Endothelial cell of umbilical vein (primary cell): ENCODE data around the gene TAS1R3. TPM values are rescaled to one million over a fixed set of nuclear protein-coding genes. Genes with fewer than 3 reads are reported as not detected.

Source experiments
- BruUV-seq: library from RNA; stranded (reverse); fragments of 400-500 nt; replicated peaks from 2 replicates; lab custom pipeline; 2021; lab: Mats Ljungman, UMichigan
- CTCF ChIA-PET: fragments of 300-600, 350-600 bp; sonication (Branson Sonifier 250); formaldehyde crosslinking; loops from one replicate; lab custom pipeline; 2021; ENCODE audit warnings: antibody characterized with exemption, inconsistent platforms; lab: Charles Lee
- POLR2A ChIA-PET: fragments of 300-600, 350-600 bp; sonication (Branson Sonifier 250); formaldehyde crosslinking; loops from one replicate; lab custom pipeline; 2021; ENCODE audit warnings: antibody characterized with exemption, inconsistent platforms; lab: Charles Lee
- DNase-seq: peaks from one replicate; pipeline ENCODE4 v3.0.0-alpha.2; 2011; ENCODE audit warnings: low read depth, low spot score
- FAIRE-seq: peaks from 2 replicates; lab custom pipeline; 2011; peaks lifted over from hg19 to GRCh38; lab: Jason Lieb, UNC
- H2AFZ ChIP-seq: 2 replicates; pipeline ENCODE4 v1.6.0; 2012; ENCODE audit warnings: low read depth, low read length, control low read depth, inconsistent platforms
- H3K27ac ChIP-seq: 2 replicates; pipeline ENCODE4 v1.5.1; 2011; ENCODE audit warnings: low read depth, mild to moderate bottlenecking, control low read depth, low read length, moderate library complexity; ENCODE audit not compliant: insufficient read depth
- H3K27me3 ChIP-seq, 2 experiments: 2 replicates each; pipeline versions ENCODE4 v1.6.0 to v1.6.1; 2011; ENCODE audit warnings: low read length in 2 of 2, mixed read lengths in 1 of 2; ENCODE audit not compliant: control insufficient read depth in 2 of 2, insufficient read depth in 2 of 2
- H3K36me3 ChIP-seq, 2 experiments: 2 replicates in 1 of 2; 3 replicates in 1 of 2; pipeline ENCODE4 v1.5.1; 2011; ENCODE audit warnings: low read length in 2 of 2, mild to moderate bottlenecking in 1 of 2, moderate library complexity in 1 of 2; ENCODE audit not compliant: control insufficient read depth in 2 of 2, insufficient read depth in 2 of 2; ENCODE audit errors: extremely low read depth in 1 of 2
- H3K4me1 ChIP-seq: 3 replicates; pipeline ENCODE4 v1.5.1; 2011; ENCODE audit warnings: mild to moderate bottlenecking, low read length; ENCODE audit not compliant: control insufficient read depth, insufficient read depth; ENCODE audit errors: extremely low read depth
- H3K4me2 ChIP-seq: 2 replicates; pipeline ENCODE4 v1.6.1; 2011; ENCODE audit warnings: low read length, control low read depth, mixed read lengths; ENCODE audit not compliant: insufficient read depth
- H3K4me3 ChIP-seq, 3 experiments: fragments of 200-600 bp in 1 of 3; sonication (generic), shearing (Covaris generic) in 1 of 3; replicated peaks in 1 of 3; 2 replicates each; pipeline ENCODE4 v1.5.1; 2011 to 2016; ENCODE audit warnings: control low read depth in 3 of 3, low read length in 3 of 3, mild to moderate bottlenecking in 2 of 3, inconsistent platforms in 1 of 3, low read depth in 1 of 3, moderate library complexity in 1 of 3; ENCODE audit not compliant: insufficient read depth in 1 of 3
- H3K79me2 ChIP-seq: 2 replicates; pipeline ENCODE4 v1.6.0; 2012; ENCODE audit warnings: low read length, inconsistent platforms; ENCODE audit not compliant: control insufficient read depth, insufficient read depth
- H3K9ac ChIP-seq: replicated peaks from 2 replicates; pipeline ENCODE3; 2011; ENCODE audit warnings: low read length, control low read depth; ENCODE audit not compliant: insufficient read depth; ENCODE audit errors: extremely low read depth
- H3K9me1 ChIP-seq: replicated peaks from 3 replicates; pipeline ENCODE4 v1.6.0; 2011; ENCODE audit warnings: mild to moderate bottlenecking, low read length; ENCODE audit not compliant: control insufficient read depth, insufficient read depth; ENCODE audit errors: extremely low read depth
- H3K9me3 ChIP-seq: replicated peaks from 2 replicates; pipeline ENCODE4 v1.5.1; 2012; ENCODE audit warnings: low read length, inconsistent platforms; ENCODE audit not compliant: control insufficient read depth, insufficient read depth
- H4K20me1 ChIP-seq: replicated peaks from 2 replicates; pipeline ENCODE3; 2011; ENCODE audit warnings: mild to moderate bottlenecking, low read length; ENCODE audit not compliant: control insufficient read depth, insufficient read depth; ENCODE audit errors: extremely low read depth
- CTCF ChIP-seq, 2 donors: IDR thresholded peaks; 1 replicate in 1 of 2; 2 replicates in 1 of 2; pipeline ENCODE4 v1.5.1; 2011; ENCODE audit warnings: low read length in 2 of 2, mild to moderate bottlenecking in 2 of 2, moderate library complexity in 2 of 2, control low read depth in 1 of 2, inconsistent platforms in 1 of 2, low read depth in 1 of 2; ENCODE audit not compliant: insufficient read depth in 1 of 2; ENCODE audit errors: extremely low read depth in 1 of 2
- EZH2 ChIP-seq: IDR thresholded peaks from 2 replicates; pipeline ENCODE4 v1.6.1; 2012; ENCODE audit warnings: borderline replicate concordance, low read depth, mild to moderate bottlenecking, moderate library complexity, low read length, inconsistent platforms; ENCODE audit not compliant: severe bottlenecking
- FOS ChIP-seq: IDR thresholded peaks from 2 replicates; pipeline ENCODE4 v1.6.1; 2011; ENCODE audit warnings: mild to moderate bottlenecking, low read length, moderate library complexity, borderline replicate concordance; ENCODE audit not compliant: insufficient read depth
- GATA2 ChIP-seq: IDR thresholded peaks from 2 replicates; pipeline ENCODE4 v1.7.0; 2011; ENCODE audit warnings: low read depth, mild to moderate bottlenecking, moderate library complexity, mixed read lengths, low read length; ENCODE audit not compliant: insufficient read length, insufficient read depth
- JUN ChIP-seq: IDR thresholded peaks from 2 replicates; pipeline ENCODE4 v1.6.1; 2011; ENCODE audit warnings: borderline replicate concordance, low read depth; ENCODE audit not compliant: insufficient read length, insufficient read depth
- MYC ChIP-seq: IDR thresholded peaks from one replicate; pipeline ENCODE4 v1.6.1; 2011; ENCODE audit warnings: mild to moderate bottlenecking, low read depth, low read length
- POLR2A ChIP-seq: IDR thresholded peaks from 2 replicates; pipeline ENCODE4 v1.6.1; 2012; ENCODE audit warnings: low read depth, mild to moderate bottlenecking, control low read depth, low read length
- POLR2AphosphoS5 ChIP-seq: IDR thresholded peaks from 2 replicates; pipeline ENCODE4 v1.6.1; 2012; ENCODE audit warnings: low read depth, mild to moderate bottlenecking, control low read depth, low read length, moderate library complexity; ENCODE audit not compliant: insufficient read depth
- dilution Hi-C: fragments of 300-500 bp; cut with MboI; formaldehyde crosslinking; loops from one replicate; pipeline ENCODE4 v1.15.0; 2019; ENCODE audit warnings: low sequenced_read_pairs; ENCODE audit not compliant: extremely low pct_ligation_motif_present
- intact Hi-C: fragments of 100-400 bp; cut with micrococcal nuclease; formaldehyde crosslinking; loops from one replicate; pipeline ENCODE4 v1.10.0; 2022
- polyA plus RNA-seq, 4 experiments: library from polyadenylated mRNA; depleted of rRNA in 3 of 4; stranded (reverse) in 3 of 4; unstranded in 1 of 4; fragments of >200 nt; gene quantifications; 2 replicates each; pipeline versions ENCODE4 v1.2.1 to v1.2.3, GENCODE V29; 2011 to 2012; ENCODE audit warnings: missing spikeins in 1 of 4
- total RNA-seq: library from RNA; stranded (reverse); gene quantifications from 2 replicates; pipeline ENCODE4 v1.2.3, GENCODE V29; 2021
- TF ChIP-seq, protein P1 (sequence below): IDR thresholded peaks from 2 replicates; pipeline ENCODE4 v1.6.1; 2011; ENCODE audit not compliant: insufficient read depth, insufficient read length

Gene TAS1R3
- total and polyA plus RNA-seq, 2 donors (not counting 3 experiments of a cell fraction or from before 2014, with no cell fraction given) = 0.26 to 0.38 TPM

GRCh38 chr1:1376551-1377226 lies 45.6 kb downstream of the TAS1R3 start:
- intact Hi-C loops = no loop called here

More at GRCh38 chr1:1376551-1377226, 45.6 kb downstream of the TAS1R3 start:
- H3K4me1 ChIP-seq = peaks cover 13% of the 10 kb centered on the region
- no peak overlapping the region for H3K4me2 ChIP-seq
- H3K36me3 ChIP-seq = peaks cover 0 to 4% of the 10 kb centered on the region in 2 experiments
- no TSS peak for BruUV-seq
- no peak for FAIRE-seq
- CTCF ChIA-PET = interaction anchor here (1.9 kb wide), 1 partner anchor 64 kb away, joined by 9 read pairs; no protein-coding TSS in a partner anchor
- H4K20me1 ChIP-seq = no peaks in the 10 kb centered on the region
- no peaks in the 10 kb centered on the region for H3K27me3 ChIP-seq
- no peak overlapping the region for H3K27ac ChIP-seq
- no peak overlapping the region for H3K9ac ChIP-seq
- DNase-seq = no peak
- H3K79me2 ChIP-seq = peaks cover 19% of the 10 kb centered on the region
- no peak overlapping the region for H3K4me3 ChIP-seq
- no peaks in the 10 kb centered on the region for H3K9me1 ChIP-seq
- TF ChIP-seq POLR2A (no peak), FOS (no peak), MYC (no peak), JUN (no peak), EZH2 (no peak), GATA2 (no peak), POLR2AphosphoS5 (no peak), CTCF (IDR thresholded peaks at IDR 0.05; ENCODE audit: extremely low read depth in 1 of 2, insufficient read depth in 1 of 2, low read depth in 1 of 2, low read length in 2 of 2) (no peak)
- TF ChIP-seq, protein P1, sequence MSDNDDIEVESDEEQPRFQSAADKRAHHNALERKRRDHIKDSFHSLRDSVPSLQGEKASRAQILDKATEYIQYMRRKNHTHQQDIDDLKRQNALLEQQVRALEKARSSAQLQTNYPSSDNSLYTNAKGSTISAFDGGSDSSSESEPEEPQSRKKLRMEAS = no peak
- no peak overlapping the region for H2AFZ ChIP-seq
- H3K9me3 ChIP-seq = no peaks in the 10 kb centered on the region
- POLR2A ChIA-PET = no interaction called here
- dilution Hi-C loops = no loop called here
